Gastroesophageal sphincter (tissue), 3 donors: ENCODE measurements around the gene PINK1.

ENCODE experiments used
- CTCF ChIP-seq, 4 experiments: fragments of 200-600 bp in 2 of 4; fragments of 450-650 bp in 2 of 4; sonication (generic) in 1 of 4; IDR thresholded peaks; one replicate each; pipeline ENCODE4 v1.5.1; 2017 to 2019; ENCODE audit warnings: antibody characterized with exemption in 4 of 4, mild to moderate bottlenecking in 2 of 4, moderate library complexity in 2 of 4
- EP300 ChIP-seq: sonication (generic); formaldehyde crosslinking; IDR thresholded peaks from one replicate; pipeline ENCODE4 v1.6.1; 2017; ENCODE audit warnings: antibody characterized with exemption, mild to moderate bottlenecking
- POLR2A ChIP-seq, 2 donors: fragments of 450-650 bp; IDR thresholded peaks; one replicate each; pipeline ENCODE4 v1.6.1; 2017; ENCODE audit warnings: antibody characterized with exemption in 2 of 2, mild to moderate bottlenecking in 2 of 2, moderate library complexity in 1 of 2
- POLR2AphosphoS5 ChIP-seq: sonication (generic); formaldehyde crosslinking; IDR thresholded peaks from one replicate; pipeline ENCODE4 v1.6.1; 2017; ENCODE audit warnings: antibody characterized with exemption

GRCh38 chr1:20601129-20601825 lies 32.0 kb upstream of the PINK1 start:
- TF ChIP-seq POLR2A (IDR thresholded peaks at IDR 0.05) (no peak), CTCF (IDR thresholded peaks at IDR 0.05) (no peak), EP300 (no peak), POLR2AphosphoS5 (no peak)
